ENCODE results near the gene S100A3.

Gene S100A3

DNA sequence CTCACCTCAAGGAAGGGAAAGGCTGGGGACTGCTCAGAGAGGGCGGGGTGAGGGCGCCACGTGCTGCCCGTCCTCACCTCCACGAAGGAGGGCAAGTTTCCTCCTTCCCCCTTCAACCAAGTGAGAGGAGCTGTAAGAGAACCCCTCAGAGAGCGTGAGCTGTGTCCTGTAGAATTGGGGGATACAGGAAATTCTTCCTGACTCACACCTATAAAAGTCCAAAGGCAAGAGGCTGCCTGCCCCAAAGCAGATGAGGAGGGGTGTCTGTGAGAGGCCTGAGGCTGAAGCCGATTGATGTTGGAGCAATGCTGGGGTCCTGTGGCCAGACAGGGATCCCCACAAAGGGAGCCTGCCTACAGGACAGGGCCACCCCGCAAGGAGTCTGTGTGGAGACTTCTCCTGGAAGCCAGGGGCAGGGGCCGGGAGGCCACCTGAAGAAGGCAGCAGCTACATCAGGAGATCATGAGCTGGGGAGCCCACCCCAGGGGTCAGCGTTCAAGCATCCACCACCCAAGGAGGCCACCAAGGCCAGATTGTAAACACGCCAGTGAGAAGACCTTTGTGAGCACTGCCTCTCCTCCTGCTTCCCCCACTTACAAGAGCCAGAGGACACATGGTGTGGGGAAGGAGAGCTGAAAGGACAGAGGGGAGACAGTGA is 41.0 kb downstream of the S100A3 start:
- DNase-seq: no peak

DNA sequence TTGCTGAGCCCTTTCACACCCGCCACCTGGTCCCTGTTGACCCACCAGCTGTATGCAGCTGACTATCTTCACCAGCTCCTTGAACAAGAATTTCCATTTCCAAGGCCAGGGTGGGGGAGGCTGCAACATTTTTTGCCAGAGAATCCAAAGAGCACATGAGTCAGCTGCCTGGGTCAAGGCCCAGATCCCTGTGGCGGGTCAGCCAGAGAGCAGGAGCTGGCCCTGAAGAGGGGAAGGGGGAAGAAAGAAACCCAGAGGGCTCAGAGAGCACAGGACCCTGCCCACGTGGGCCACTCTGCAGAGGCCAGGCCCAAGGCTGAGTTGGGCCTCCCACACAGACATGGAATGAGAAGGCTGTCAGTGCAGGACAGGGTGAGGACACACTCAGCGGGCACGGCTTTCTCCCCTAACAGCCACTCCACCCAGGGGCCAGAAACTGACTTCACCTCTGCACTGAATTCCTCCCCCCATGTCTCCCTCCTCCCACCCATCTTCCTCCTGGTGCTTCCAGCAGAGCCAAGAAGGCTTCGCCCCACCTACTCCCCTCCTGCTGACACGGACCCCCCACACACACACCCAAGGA is 42.1 kb downstream of the S100A3 start:
- DNase-seq: no peak

DNA sequence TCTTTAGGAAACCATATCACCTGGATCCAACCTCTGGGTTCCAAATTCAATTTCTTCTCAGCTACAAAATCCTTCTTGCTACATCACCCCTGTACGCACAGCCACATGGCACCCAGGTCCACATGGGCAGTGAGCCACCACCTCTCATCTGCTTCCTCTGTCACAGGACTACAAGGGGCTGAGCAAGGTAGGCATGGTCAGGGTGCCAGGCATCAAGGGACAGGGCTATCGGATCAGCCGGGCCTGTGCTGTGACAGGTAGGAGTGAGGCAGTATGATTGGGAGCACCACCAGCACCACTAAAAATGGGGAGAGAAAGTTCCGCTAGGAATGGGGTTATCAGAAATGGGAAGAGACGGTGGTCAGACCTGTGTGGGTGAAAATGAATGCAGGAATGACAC is 42.7 kb downstream of the S100A3 start:
- DNase-seq: no peak

DNA sequence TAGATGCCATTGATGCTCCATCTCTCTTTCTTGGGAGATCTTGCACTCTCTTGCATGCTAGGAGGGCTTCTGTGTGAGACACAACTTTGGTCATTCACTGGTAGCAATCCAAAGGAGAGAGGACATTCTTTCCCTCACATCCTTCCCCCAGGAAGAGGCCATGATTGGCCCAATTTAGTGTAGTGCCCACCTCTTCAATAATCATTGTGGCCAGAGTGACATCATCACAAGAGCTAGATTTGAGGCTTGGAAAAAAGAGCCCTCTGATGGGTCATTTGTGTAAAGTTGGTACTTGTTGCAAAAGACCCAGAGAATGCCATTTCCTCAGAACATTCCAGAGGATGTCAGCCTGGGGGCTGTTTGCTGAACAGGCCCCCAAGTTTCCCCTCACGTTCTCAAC is 43.5 kb downstream of the S100A3 start:
- no peak for DNase-seq

DNA sequence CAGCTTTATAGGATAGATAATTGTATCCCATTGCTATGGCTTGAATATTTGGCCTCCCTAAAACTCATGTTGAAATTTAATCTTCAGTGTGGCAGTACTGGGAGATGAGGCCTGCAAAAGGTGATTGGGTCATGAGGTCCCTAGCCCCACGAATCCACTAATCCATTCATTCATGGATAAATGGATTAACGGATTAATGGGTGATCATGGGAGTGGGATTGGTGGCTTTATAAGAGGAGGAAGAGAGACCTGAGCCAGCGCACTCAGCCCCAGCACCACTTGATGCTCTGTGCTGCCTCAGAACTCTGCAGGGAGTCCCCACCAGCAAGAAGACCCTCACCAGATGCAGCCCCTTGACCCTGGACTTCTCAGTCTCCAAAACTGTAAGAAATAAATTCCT is 45.3 kb downstream of the S100A3 start:
- DNase-seq: no peak

DNA sequence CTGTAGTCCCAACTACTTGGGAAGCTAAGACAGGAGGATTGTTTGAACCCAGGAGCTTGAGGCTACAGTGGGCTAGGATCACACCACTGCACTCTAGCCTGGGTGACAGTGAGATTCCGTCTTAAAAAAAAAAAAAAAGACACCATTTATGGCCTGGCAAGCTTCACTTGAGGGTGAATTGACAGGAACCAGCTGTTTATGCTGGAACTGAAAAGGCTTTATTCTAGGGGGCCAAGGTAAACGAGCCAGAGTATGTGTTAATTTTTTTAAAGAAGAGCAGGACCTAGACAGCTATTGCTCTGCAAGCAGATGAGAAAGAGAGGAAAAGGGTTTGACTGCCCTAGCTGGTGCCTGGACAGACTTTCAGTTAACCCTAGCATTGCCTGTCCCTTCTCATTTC is 50.3 kb downstream of the S100A3 start:
- no peak for DNase-seq

All from DMS 273 treated with DMSO at 0.1 percent for 48 hours (cell line).